Left lobe of liver (tissue), 2 donors: ENCODE data around the gene RALY. TPM values are rescaled to one million over a fixed set of nuclear protein-coding genes. Genes with fewer than 3 reads are reported as not detected.
"Not testable (repeated sequence)": the region's sequence is repeated elsewhere in the genome, so short reads cannot be mapped to it uniquely, and the experiment has no call there.

Experiments used
- ATAC-seq: fragments of 200-7000 bp; cut with Tn5 transposase; one replicate; pipeline ENCODE4 v1.9.1; 2020; ENCODE audit warnings: mild to moderate bottlenecking, moderate library complexity
- DNase-seq: peaks from one replicate; pipeline ENCODE4 v3.0.0-alpha.2; 2020; ENCODE audit warnings: low spot score
- total RNA-seq: library from RNA; stranded (reverse); gene quantifications from one replicate; pipeline ENCODE4 v1.2.1, GENCODE V29; 2021
- donor health status: DM: no; HTN: no; CAD: no; lungs with moderate emphysema.
- donor health status: DM: no; HTN: yes; CAD: no.

Gene RALY
- total RNA-seq, 1 donor from 2014 or later = 26.8 TPM

GRCh38 chr20:34014878-34015277, 21.2 kb downstream of the RALY start:
- no peak for DNase-seq
- no peak for ATAC-seq

GRCh38 chr20:34015401-34016335, 22.0 kb downstream of the RALY start:
- ATAC-seq (no peak), DNase-seq (no peak)

GRCh38 chr20:34016736-34017135, 23.0 kb downstream of the RALY start:
- peak; percentile 82 for ATAC-seq
- DNase-seq = peak; percentile 79

- ATAC-seq = no peak
- no peak for DNase-seq
These were observed 23.9 kb downstream of the RALY start for GRCh38 chr20:34017610-34018009.

- DNase-seq (no peak), ATAC-seq (no peak)
These were observed 24.5 kb downstream of the RALY start for GRCh38 chr20:34018166-34018565.

- ATAC-seq (no peak), DNase-seq (no peak)
These were observed 28.6 kb downstream of the RALY start for GRCh38 chr20:34022151-34022838.

GRCh38 chr20:34022839-34023234, 29.1 kb downstream of the RALY start:
- ATAC-seq (peak; percentile 16), DNase-seq (no peak)

- DNase-seq (no peak), ATAC-seq (no peak)
These were observed 30.4 kb downstream of the RALY start for GRCh38 chr20:34023937-34024722.

- ATAC-seq (peak; percentile 85), DNase-seq (peak; percentile 54)
These were observed 31.1 kb downstream of the RALY start for GRCh38 chr20:34024723-34025351.

GRCh38 chr20:34028013-34028412, 34.3 kb downstream of the RALY start:
- not testable (repeated sequence) for ATAC-seq, DNase-seq

GRCh38 chr20:34029415-34029814, 35.7 kb downstream of the RALY start:
- ATAC-seq (no peak), DNase-seq (no peak)

- DNase-seq (no peak), ATAC-seq (no peak)
These were observed 36.7 kb downstream of the RALY start for GRCh38 chr20:34030456-34030855.

- no peak for DNase-seq
- ATAC-seq = no peak
These were observed 40.2 kb downstream of the RALY start for GRCh38 chr20:34033903-34034302.

GRCh38 chr20:34037121-34037520, 43.4 kb downstream of the RALY start:
- no peak for DNase-seq
- no peak for ATAC-seq

- DNase-seq (no peak), ATAC-seq (no peak)
These were observed 44.1 kb downstream of the RALY start for GRCh38 chr20:34037767-34038166.

- no peak for DNase-seq
These were observed 46.7 kb downstream of the RALY start for GRCh38 chr20:34040300-34040995.

GRCh38 chr20:34041226-34041625, 47.5 kb downstream of the RALY start:
- DNase-seq (no peak), ATAC-seq (no peak)

More at GRCh38 chr20:34040300-34040995, 46.7 kb downstream of the RALY start:
- ATAC-seq = no peak

GRCh38 chr20:34042262-34042661, 48.6 kb downstream of the RALY start:
- ATAC-seq (no peak), DNase-seq (no peak)

GRCh38 chr20:34043025-34043424, 49.3 kb downstream of the RALY start:
- ATAC-seq = no peak
- no peak for DNase-seq

- ATAC-seq (peak; percentile 86), DNase-seq (peak; percentile 55)
These were observed 51.6 kb downstream of the RALY start for GRCh38 chr20:34045294-34045693.
